Limb (tissue), 2 donors: ENCODE results near the gene RBP2.
A peak's percentile ranks its signal among the peaks of the same experiment; 100 is the strongest.
"Not testable (repeated sequence)": the region's sequence is repeated elsewhere in the genome, so short reads cannot be mapped to it uniquely, and the experiment has no call there.

Source experiments
- DNase-seq, 2 donors: peaks; one replicate each; pipeline ENCODE4 v3.0.0-alpha.2; 2016; ENCODE audit errors: extremely low spot score in 2 of 2

Gene RBP2

GRCh38 chr3:139444446-139444845 lies 31.9 kb downstream of the RBP2 start:
- no peak for DNase-seq

GRCh38 chr3:139443186-139443585 lies 33.1 kb downstream of the RBP2 start:
- DNase-seq, result no peak

- DNase-seq, result no peak
Measured at GRCh38 chr3:139441656-139442055, 34.7 kb downstream of the RBP2 start.

- DNase-seq, result no peak
Measured at GRCh38 chr3:139440639-139441556, 35.4 kb downstream of the RBP2 start.

- DNase-seq, result no peak
Measured at GRCh38 chr3:139439278-139439677, 37.0 kb downstream of the RBP2 start.

- DNase-seq, result no peak
Measured at GRCh38 chr3:139434764-139435307, 41.5 kb downstream of the RBP2 start.

GRCh38 chr3:139434228-139434627 lies 42.1 kb downstream of the RBP2 start:
- no peak for DNase-seq

GRCh38 chr3:139433089-139433488 lies 43.2 kb downstream of the RBP2 start:
- DNase-seq, result no peak

GRCh38 chr3:139430493-139430892 lies 45.8 kb downstream of the RBP2 start:
- DNase-seq, result peak in 1 of 2 donors; percentile 29

- peak in 1 of 2 donors; percentile 87 for DNase-seq
Measured at GRCh38 chr3:139427283-139428060, 48.8 kb downstream of the RBP2 start.

- DNase-seq, result no peak
Measured at GRCh38 chr3:139425745-139426400, 50.4 kb downstream of the RBP2 start.

GRCh38 chr3:139423232-139423631 lies 53.1 kb downstream of the RBP2 start:
- DNase-seq, result no peak

GRCh38 chr3:139421460-139421859 lies 54.9 kb downstream of the RBP2 start:
- DNase-seq, result no peak

- DNase-seq, result no peak
Measured at GRCh38 chr3:139421040-139421439, 55.3 kb downstream of the RBP2 start.

GRCh38 chr3:139418144-139418543 lies 58.2 kb downstream of the RBP2 start:
- DNase-seq, result no peak

GRCh38 chr3:139416275-139416674 lies 60.0 kb downstream of the RBP2 start:
- no peak for DNase-seq

- DNase-seq, result no peak
Measured at GRCh38 chr3:139414608-139415224, 61.6 kb downstream of the RBP2 start.

- not testable (repeated sequence) for DNase-seq
Measured at GRCh38 chr3:139412891-139413290, 63.4 kb downstream of the RBP2 start.
